Stimulated activated CD4-positive, alpha-beta T cell treated with anti-CD3 and anti-CD28 coated beads, Interleukin-1b, Interleukin-23, amount 100 ng/mL, for 1 hour (primary cell): ENCODE results near the gene DRD4.
"Not testable (repeated sequence)": the region's sequence is repeated elsewhere in the genome, so short reads cannot be mapped to it uniquely, and the experiment has no call there.

Source experiments
- DNase-seq, 2 donors: peaks; one replicate each; pipeline ENCODE4 v3.0.0-alpha.2; 2020; ENCODE audit warnings: low read depth in 2 of 2

The DRD4 gene

GRCh38 chr11:643849-644738, 7.0 kb downstream of the DRD4 start:
- DNase-seq = no peak

DNA sequence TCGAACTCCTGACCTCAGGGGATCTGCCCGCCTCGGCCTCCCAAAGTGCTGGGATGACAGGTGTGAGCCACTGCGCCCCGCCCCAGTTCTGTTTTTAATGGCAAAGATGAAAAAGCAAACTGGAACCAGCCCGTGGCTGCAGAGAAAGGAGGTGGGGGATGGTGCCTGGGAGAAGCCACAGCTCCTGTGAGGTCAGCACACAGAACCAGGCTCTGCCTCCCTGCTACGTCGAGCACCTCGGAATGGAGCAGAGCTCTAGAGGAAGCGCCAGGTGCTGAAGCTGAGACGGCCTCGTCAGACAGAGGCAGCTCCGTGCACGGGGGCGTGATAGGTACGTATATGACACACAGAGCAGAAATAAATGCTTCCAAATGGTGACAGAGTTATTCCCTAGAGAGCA, 8.5 kb downstream of the DRD4 start:
- no peak for DNase-seq

GRCh38 chr11:646214-646613, 9.1 kb downstream of the DRD4 start:
- DNase-seq = no peak

DNA sequence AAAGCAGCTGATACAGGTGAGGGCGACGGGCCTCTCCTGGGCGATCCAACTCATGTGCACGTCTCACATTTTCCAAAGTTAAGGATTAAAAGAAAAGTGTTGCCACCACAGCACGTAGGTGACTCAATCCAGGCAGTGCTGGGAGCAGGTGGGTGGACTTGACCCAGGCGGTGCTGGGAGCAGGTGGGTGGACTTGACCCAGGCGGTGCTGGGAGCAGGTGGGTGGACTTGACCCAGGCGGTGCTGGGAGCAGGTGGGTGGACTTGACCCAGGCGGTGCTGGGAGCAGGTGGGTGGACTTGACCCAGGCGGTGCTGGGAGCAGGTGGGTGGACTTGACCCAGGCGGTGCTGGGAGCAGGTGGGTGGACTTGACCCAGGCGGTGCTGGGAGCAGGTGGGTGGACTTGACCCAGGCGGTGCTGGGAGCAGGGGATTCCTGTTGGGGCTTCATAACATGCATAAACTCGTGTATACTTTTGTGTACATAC, 10.6 kb downstream of the DRD4 start:
- not testable (repeated sequence) for DNase-seq

DNA sequence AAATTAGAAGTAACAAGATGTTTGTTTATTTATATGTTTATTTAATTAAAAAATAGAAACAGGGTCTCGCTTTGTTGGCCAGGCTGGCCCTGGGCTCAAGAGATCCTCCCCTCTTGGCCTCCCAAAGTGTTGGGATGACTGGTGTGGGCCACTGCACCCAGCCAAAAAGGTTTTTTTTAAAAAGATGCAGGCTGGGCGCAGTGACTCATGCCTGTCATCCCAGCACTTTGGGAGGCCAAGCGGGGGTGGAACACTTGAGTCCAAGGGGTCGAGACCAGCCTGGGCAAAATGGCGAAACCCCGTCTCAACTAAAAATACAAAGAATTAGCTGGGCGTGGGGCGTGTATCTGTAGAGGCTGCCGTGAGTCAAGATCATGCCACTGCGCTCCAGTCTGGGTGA, 13.4 kb downstream of the DRD4 start:
- no peak for DNase-seq

- DNase-seq = not testable (repeated sequence)
Measured at GRCh38 chr11:653136-653535, 16.1 kb downstream of the DRD4 start.

- DNase-seq = no peak
Measured at GRCh38 chr11:653837-654236, 16.8 kb downstream of the DRD4 start.

GRCh38 chr11:654444-654843, 17.4 kb downstream of the DRD4 start:
- not testable (repeated sequence) for DNase-seq

DNA sequence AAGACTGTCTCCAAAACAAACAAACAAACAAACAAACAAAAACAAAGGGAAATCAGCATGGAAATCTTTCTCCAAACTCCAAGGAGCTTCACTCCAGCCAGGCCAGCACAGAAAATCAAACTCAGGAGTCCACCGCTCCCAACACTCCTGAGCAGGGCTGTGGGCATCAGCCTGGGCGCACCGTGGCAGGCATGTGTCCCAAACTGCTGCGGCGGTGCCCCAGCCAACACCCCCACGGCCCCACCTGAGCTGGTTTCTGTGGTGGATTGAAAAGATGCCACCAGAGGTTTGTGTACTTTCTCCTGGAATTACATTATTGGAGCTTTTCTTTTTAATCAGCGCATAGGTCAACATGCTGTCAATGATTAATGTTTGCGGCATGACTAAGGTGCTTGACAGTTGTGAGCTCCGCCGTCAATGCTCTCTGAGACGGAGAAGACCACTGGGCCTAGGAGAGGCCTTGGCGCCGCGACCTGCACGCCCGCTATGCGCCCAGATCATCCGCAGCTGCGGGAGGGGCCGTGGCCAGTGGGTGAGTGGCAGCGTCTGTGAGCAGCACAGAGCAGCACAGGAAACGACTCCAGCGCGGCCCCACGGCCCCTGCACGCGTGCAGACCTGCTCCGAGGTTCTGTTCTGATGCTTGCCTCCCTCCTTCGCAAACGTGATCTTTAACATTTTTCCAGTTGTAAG, 18.1 kb downstream of the DRD4 start:
- no peak for DNase-seq

- no peak for DNase-seq
Measured at GRCh38 chr11:656426-656825, 19.4 kb downstream of the DRD4 start.

- no peak for DNase-seq
Measured at GRCh38 chr11:656866-657265, 19.8 kb downstream of the DRD4 start.

- DNase-seq = no peak
Measured at GRCh38 chr11:657691-658126, 20.6 kb downstream of the DRD4 start.

GRCh38 chr11:659532-660085, 22.5 kb downstream of the DRD4 start:
- DNase-seq = no peak

GRCh38 chr11:660281-660680, 23.2 kb downstream of the DRD4 start:
- DNase-seq = no peak

- no peak for DNase-seq
Measured at GRCh38 chr11:660681-661444, 23.8 kb downstream of the DRD4 start.

GRCh38 chr11:662689-663274, 25.7 kb downstream of the DRD4 start:
- peak in 1 of 2 donors; percentile 14 for DNase-seq

GRCh38 chr11:665062-665703, 28.1 kb downstream of the DRD4 start:
- no peak for DNase-seq

- DNase-seq = no peak
Measured at GRCh38 chr11:665704-666281, 28.7 kb downstream of the DRD4 start.

DNA sequence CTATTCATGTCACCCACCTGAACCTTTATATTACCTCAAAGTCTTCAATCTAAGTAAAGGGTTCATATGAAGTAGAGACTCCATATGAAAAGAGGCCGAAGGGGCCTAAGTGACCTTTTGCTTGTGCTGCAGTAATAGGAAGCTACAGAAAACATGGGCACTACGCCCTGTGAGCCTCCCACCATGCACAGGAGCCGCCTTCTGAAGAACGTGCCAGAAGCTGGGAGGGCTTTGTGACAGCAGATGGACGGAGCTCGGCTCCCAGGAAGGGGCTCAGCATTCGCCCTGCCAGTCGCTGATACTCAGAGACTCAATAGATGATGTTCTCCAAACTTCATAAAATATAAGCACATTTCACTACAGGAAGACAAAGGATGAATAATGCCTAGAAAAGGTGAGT, 36.8 kb downstream of the DRD4 start:
- DNase-seq = no peak

DNA sequence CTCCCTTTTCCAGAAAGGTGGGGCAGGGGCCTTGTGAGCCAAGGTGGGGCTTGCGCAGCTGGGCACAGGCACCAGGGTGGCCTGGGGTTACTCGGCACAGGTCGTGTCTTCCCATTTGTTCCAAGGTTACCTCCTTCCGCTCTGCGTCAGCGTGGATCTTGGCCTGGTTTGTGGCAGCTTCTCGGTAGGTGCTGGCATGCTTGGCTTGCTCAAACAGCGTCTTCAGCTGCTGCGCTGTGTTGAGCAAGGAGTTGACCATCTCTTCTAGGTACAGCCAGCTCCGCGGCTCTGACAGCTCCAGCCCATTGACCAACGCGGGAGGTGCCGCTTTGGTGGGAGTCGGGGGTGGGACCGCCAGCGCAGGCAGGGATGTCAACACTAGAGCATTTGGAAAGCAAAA, 37.3 kb downstream of the DRD4 start:
- DNase-seq = no peak

- no peak for DNase-seq
Measured at GRCh38 chr11:678297-678696, 41.2 kb downstream of the DRD4 start.
